ENCODE data around the gene SETX.
"Not testable (repeated sequence)": the region's sequence is repeated elsewhere in the genome, so short reads cannot be mapped to it uniquely, and the experiment has no call there.

SETX gene

DNA sequence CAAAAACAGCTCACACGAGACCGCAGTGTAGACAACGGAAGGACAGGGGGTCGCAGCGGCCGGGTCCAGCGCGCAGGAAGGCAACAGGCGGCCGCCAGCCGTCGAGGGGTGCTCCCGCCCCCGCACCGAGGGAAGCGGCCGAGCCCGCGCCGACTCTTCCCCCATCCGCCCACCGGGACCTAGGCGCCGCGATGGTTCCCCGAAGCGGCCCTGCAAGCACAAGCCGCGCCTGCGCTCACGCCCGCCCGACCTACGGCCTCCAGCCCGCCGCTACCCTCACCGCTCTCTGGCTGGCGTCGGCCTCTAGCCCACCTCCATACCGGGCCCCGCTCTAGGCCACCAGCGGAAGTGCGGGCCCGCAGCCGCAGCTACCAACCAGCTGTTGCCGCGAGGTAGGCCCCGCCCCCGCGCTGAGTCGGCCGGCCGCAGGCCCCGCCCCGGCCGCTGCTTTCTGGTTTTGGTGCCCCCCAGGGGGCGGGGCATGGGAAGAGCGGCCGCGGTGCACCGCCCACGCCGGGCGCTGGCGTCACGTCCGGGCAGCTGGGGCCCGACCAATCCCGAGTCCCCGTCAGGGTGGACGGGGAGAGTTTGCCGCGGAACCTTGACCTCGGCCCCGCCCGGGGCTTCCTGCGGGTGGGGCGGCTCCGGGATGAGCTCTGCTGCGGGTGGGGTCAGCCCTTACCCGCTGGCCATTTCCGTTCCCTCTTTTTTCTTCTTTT, at the start of gene SETX:
Gene SETX, minus strand, starts transcription at position 350 of the 719 bp plus-strand sequence. CDS start 5,558 bp downstream, outside the sequence.
- DNase-seq: peak; percentile 96

GRCh38 chr9:132404228-132404881, 49.6 kb upstream of the SETX start:
- DNase-seq: no peak

GRCh38 chr9:132401824-132402223, 47.0 kb upstream of the SETX start:
- DNase-seq: no peak

DNA sequence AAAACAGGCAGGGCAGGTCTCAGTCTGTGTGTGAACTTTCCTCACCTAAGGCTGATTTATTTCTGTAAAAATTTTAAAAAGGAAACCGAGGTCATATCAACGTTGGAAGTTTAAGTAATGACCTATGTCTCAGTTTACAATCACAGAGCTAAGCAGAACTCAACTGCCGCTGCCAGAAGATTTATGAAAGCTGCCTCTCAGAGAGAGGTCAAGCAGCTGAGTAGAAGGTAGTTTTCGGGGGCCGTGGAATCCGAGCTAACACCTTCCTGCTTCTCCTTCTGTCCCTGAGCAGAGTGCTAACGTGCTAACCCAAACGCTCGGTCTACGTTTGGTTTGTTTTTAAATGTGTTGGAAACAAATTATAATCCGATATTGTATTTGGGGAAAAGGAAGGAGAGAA, 40.8 kb upstream of the SETX start:
- no peak for DNase-seq

DNA sequence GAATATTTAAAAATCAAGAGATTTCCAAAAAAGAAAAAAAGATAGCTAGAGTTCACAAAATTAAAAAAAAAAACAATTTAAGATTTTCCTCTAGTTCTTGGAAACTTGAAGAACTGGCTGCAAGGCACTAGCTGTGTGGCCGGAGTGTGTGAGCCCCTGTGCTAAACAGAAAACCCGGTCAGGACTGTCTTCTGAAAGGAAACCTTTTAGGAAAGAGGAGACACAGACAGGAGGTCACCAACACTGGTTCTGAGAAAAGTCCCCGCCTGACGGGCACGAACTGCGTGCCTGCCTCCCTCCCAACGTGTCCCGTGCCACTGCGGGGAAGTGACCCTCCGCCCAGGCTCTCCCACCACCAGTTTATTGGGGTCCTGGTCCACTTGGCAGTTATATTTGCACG, 36.7 kb upstream of the SETX start:
- no peak for DNase-seq

DNA sequence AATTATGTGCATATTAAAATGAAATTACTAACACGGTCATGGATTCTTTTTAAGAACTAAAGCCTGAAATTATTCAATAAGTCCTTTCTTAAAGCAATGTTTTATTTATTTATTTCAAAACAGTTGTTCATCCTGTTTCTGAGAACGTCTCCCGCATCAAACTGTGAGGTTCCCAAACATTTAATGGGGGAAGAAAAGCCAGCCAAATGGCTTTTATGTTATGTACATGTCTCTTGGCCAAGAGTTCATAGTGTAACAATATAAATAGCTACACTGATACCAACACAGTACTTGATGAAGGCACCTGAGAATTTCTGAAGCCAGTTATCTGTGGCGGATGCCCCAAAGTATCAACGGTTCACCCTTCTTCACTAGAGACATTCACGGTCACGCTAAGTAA, 36.2 kb upstream of the SETX start:
- no peak for DNase-seq

GRCh38 chr9:132387133-132387532, 32.3 kb upstream of the SETX start:
- no peak for DNase-seq

GRCh38 chr9:132384376-132384775, 29.6 kb upstream of the SETX start:
- DNase-seq: no peak

DNA sequence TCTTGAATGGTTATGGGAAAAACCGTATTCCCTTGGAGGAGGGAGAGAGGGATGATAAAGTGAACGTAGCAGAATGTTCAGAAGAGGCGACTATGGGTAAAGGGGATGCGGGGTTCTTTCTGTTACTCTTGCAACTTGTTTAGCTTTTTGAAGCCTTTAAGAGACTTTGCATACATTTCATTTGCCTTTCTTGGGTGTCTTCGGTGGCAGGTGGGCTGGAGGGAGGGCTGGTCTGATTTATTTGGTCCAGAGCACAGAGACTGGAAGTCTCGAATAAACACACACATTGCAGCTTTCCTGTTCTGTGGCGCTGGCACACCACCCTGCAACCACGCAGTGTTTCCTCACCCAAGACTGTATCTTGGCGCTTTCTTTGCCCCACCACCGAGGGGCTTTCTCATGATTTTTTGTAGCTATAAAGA, 28.7 kb upstream of the SETX start:
- DNase-seq: no peak

GRCh38 chr9:132381966-132382541, 27.3 kb upstream of the SETX start:
- no peak for DNase-seq

DNA sequence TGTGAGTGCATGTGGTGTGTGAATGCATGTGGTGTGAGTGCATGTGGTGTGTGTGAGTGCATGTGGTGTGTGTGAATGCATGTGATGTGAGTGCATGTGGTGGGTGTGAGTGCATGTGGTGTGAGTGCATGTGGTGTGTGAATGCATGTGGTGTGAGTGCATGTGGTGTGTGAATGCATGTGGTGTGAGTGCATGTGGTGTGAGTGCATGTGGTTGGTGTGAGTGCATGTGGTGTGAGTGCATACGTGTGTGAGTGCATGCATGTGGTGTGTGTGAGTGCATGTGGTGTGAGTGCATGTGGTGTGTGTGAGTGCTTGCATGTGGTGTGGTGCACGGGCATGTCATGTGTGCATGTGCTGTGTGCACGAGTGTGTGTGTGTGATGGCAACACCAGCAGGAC, 23.6 kb upstream of the SETX start:
- DNase-seq: not testable (repeated sequence)

GRCh38 chr9:132377769-132378168, 23.0 kb upstream of the SETX start:
- DNase-seq: not testable (repeated sequence)

- no peak for DNase-seq
Observed at GRCh38 chr9:132372177-132373095, 17.6 kb upstream of the SETX start.

DNA sequence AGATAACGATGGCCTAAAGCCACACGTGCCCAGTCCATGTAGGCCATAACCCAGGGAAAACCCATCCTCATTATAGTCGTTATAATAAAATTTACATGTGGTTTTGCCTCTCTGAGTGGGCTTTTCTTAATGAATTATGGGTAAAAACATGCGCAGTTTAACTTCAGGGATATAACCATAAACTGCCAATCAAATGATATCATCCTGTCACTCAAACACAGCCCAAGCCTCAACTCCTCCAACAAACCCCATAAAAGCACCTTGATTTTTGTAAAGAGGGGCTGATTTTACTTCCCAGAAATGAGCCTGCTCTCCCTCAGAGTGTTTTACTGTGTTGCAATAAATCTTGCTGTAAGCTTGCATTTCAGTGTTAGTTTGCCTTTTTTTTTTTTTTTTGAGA, 15.8 kb upstream of the SETX start:
- DNase-seq: no peak

DNA sequence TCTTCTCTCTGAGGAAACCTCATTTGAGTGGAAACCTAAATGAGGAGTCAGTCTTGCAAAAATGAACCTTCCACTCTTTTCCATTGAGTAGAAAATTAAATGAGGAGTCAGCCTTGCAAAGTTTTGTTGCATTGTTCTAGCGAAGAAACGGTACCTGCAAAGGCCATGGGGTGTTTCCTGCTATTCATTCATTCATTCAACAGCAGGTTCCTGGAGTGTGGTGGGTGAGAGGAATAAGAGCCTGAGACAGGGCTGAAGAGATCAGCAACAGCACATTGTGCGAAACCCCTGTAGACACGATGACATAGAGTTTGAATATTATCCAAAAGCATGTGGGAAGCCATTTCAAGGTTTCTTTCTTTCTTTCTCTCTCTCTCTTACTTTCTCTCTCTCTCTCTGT, 14.6 kb upstream of the SETX start:
- no peak for DNase-seq

GRCh38 chr9:132367613-132368313, 13.0 kb upstream of the SETX start:
- DNase-seq: no peak

- DNase-seq: no peak
Observed at GRCh38 chr9:132366481-132366880, 11.7 kb upstream of the SETX start.

- no peak for DNase-seq
Observed at GRCh38 chr9:132365986-132366385, 11.2 kb upstream of the SETX start.

DNA sequence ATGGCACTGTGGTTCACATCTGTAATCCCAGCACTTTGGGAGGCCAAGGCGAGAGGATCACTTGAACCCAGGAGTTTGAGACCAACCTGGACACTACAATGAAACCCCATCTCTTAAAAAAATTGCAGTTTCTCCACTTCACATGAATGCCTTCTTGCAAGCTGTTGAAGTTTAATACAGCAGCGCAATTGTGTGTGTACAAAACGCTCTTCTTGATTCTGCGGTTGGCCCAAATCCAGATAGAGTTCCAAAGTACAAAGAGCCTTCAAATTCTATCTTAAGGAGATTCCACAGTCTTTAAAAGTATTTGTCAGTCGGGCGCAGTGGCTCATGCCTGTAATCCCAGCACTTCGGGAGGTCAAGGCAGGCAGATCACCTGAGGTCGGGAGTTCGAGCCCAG, 9.3 kb upstream of the SETX start:
- no peak for DNase-seq

GRCh38 chr9:132357764-132358163, 3.0 kb upstream of the SETX start:
- DNase-seq: no peak

DNA sequence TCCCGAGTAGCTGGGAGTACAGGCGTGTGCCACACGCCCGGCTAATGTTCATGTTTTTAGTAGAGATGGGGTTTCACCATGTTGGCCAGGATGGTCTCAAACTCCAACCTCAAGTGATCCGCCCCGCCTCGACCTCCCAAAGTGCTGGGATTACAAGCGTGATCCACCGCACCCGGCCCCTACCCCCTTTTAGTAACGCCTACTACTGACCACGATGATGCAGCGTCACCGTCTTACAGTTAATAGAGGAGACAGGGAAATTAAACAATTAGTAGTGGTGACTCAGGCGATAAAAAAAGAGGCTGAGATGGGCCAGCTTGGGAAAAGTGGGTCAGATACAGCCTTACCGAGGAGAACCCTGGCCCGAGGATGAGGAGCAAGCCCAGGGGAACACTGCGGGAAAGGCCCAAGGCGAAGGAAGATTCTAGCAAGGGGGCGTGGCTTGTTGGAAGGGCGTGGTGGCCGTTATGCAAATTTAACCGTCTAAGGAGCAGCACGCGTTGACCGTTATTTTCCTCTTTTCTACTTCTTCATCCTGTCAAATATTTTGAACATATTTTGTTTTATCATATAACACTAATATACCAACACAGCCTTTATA, 1.6 kb upstream of the SETX start:
- no peak for DNase-seq

DNA sequence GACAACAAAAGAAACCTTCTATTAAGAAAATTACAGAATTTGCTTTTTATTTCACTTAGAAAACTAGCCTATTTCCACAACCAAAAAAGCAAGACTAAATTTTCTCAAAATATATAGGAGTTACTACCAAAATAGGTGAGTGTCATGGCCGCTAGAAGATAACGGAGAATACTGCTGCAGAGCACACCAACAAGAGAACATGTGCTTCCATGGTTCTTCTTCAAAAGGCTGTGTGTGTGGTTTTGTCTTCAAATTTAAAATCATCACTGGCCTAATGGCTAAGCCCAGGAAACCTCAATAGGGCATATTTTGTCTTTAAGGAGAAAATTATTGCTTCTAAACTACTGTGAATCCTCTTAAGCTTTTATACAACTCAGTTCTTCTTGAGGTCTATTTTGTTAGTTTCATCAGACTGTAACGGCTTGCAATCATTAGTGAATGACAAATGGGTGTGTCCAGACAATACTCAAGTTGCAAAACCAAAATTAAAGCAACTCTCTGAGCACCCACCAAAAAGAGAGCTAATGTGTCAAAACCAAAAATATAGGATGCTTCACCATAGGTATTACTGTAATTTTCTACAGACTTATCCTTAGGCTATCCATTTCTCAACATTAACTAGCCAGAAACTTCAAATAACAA, 3.3 kb downstream of the SETX start:
- no peak for DNase-seq
